Stimulated activated CD8-positive, alpha-beta memory T cell treated with anti-CD3 and anti-CD28 coated beads, Interleukin-12 subunit alpha, Interleukin-12 subunit beta, amount 100 ng/mL, for 24 hours (primary cell): ENCODE data around the gene EMD.

Source experiments
- DNase-seq: peaks from one replicate; pipeline ENCODE4 v3.0.0-alpha.2; 2020; ENCODE audit errors: extremely low read depth

Gene EMD

DNA sequence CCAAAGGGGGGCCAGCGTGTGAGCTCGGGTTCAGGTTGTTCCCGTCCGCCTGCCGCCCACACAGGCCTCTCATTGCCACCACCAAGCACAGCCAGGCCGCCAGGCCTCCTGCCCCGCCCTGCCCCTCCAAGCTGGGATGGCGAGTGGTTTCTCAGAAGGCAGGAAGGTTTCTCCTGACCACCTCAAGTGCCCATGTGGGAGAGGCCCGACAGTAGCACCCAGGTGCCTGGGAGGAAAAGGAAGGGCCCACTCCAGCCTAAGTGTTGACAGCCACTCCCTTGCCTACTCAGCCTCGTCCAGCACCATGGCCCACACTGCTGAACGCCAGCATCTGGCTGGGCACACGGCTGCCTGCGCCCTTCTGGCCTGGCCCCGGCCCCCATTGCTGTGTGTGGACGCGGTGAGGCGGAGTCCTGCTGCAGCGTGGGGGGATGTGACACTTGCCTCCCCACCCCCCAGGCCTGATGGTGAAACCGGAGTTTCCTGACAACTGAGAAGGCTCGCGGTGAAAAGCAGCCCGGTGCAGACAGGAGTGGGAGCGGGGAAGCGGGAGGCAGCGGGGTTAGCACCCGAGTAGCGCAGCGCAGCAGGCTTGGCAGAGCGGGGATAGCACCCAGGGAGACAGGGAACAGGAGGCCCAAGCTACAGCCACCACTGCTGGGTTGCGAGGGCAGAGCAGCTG, 23.9 kb upstream of the EMD start:
- no peak for DNase-seq

DNA sequence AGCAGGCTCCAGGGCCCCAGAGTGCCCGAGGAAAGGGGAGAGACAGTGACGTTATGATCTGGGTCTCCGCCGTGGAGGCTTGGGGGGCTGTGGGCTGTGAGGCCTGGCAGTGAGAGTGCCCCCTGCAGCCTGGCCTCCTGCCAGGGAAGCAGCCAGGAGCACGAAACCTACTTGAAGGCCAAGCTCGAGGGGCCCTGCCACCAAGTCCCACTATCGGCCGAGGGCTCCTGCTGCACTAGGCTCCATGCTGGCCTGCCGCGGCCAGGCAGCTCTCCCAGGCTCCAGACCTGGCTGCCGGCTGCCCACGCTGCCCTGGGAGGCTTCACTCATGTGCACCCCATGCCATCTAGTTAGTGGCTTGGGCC, 23.3 kb upstream of the EMD start:
- no peak for DNase-seq

DNA sequence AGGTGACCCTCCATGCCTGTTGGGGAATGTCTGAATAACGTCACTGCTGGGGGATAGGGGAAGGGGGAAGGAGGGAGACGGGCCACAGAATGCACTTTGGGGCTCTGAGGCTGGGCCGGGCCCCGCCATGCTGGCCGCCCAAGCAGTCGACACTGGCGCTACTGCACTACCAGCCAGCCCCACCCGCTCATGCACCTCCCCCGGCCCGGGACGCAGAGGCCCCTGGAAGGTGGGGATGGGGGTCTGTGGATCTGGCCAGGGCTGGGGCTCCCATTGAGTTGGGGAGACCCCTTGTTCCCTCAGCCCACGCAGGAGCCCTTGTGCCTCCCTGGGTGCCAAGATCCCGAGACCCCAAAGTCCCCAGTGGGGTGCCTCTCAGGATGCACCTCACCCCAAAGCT, 22.5 kb upstream of the EMD start:
- DNase-seq: no peak

DNA sequence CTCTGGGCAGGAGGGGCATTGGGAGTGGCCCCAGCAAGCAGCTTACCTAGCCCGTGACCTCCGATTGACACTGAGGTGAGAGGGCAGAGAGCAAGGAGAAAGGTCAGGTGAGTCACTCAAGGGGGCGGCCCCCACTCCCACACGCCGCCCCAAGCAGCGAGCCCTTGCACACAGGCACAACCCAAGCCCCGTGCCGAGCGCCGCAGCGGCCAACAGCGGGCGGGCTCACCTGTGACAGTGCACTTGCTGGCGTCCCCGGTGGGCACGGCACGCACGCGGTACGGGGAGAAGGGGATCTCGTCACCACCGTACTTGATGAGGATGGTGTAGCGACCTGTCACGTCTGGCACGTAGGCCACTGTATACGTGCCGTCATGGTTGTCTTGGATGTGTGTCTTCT, 21.9 kb upstream of the EMD start:
- no peak for DNase-seq

DNA sequence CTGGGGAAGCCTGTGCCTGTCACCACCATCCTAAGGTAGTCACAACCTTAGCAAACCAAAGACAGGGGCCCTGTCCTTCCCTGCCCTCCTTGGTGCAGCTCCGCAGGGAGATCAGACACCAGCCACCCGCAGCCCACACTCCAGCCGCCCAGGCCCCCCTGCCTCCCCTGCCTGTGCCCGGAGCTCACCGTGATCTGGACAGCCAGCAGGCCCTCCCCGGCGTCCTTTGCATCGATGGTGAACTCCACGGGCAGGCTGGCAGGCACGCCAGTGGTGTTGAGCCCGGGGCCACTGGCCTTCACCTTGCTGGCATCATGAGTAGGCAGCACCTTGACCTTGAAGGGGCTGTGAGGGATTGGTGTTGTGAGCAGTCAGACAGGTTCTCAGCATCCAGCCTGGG, 21.1 kb upstream of the EMD start:
- no peak for DNase-seq

DNA sequence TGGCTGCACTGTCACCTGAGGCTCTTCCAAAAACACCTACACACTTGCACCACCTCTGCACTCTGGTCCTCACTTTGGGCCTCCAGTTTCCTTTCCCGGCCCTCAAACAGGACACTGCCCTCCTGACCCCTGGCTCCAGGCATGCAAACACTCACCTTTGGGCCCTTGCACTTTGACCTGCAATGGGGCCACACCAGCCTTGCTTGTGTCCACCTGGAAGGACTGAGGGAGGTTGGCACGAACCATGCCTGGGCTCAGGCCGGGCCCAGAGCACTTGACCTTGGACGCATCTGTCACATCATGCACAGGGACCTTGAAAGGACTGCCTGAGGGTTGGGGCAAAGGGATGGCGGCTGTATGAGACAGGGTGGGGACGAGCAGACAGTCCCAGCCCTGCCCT, 20.3 kb upstream of the EMD start:
- DNase-seq: no peak

DNA sequence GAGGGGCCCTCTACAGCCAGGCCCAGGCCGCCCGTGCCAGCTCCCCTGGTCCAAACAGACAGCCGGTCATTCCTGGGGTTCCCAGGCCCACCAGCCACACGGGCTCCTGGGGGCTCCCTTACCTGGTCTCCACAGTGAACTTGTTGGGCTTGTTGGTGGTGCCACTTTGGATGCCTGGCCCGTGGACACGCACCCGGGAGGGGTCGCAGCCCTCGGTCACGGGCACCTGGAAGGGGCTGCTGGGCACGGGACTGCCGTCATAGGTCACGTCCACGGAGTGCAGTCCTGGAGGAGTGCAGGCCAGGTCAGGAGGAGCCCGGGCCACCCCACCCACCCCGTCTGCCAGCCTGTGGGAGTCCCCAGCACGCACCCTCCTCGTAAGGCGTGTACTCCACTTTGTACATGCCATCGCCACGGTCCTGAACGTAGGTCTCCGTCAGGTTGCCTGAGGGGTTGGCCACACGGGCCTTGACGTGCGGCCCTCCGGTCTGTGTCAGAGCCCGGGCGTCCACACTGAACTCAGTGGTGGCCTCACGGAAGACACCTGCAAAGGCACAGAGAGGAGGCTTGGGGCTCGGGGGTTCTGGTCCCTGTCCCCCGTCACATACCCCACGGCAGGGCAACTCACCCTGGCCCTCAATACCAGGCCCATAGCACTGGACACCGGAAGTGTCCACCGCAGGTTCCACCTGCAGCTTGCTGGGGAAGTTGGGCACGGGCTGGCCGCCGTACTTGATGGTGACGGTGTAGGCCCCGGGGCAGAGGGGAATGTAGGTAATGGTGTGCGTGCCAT, 19.5 kb upstream of the EMD start:
- DNase-seq: no peak

DNA sequence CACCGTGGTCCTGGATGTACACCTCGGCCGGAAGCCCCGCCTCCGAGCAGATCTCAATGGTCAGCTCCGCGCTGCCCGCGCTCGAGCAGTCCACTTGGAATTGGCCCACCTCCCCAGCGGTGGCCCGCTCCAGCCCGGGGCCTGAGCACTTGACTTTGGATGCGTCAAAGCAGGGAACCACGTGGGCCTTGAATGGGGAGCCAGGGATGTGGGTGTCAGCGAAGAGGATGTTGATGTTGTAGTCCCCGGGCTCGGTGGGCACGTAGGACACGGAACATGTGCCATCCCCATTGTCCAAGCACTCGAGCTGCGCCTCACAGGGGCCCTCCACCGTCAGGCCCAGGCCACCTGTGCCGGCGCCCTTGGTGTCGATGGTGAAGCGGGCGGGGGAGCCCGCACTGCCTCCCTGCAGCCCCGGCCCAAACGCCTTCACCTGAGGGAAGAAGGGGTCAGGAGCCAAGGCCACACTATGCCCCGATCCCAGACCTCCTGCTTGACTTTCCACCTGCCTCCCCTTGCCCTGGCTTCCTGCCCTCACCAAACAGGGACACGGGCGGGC, 18.9 kb upstream of the EMD start:
- DNase-seq: no peak

DNA sequence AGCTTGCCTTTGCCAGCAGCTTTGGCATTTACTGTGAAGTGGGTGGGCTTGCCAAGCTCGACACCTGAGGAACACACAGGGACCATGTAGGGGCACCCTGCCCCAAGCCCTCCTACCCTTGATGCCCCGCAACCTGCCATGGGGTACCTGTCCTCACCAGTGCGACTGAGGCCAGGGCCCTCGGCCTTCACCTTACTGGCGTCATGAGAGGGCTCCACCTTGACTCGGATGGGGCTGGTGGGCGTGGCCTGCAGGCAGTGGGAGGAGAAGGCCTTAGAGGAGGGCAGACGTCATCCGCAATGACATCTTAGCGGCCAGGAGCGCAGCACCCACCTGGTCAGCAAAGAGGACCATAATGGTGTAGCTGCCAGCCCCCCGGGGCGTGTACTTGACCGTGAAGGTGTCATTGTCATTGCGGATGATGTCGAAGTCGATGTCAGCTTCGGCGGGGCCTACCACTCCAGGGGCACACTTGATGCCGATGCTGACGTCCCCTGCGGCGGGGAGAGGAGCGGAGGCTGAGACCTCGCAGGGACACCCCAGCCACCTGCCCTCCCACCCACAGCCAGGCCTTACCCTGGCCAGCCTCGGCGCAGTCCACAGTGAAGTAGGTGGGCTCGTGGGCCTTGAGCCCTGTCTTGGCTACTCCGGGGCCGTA, 16.9 kb upstream of the EMD start:
- no peak for DNase-seq

DNA sequence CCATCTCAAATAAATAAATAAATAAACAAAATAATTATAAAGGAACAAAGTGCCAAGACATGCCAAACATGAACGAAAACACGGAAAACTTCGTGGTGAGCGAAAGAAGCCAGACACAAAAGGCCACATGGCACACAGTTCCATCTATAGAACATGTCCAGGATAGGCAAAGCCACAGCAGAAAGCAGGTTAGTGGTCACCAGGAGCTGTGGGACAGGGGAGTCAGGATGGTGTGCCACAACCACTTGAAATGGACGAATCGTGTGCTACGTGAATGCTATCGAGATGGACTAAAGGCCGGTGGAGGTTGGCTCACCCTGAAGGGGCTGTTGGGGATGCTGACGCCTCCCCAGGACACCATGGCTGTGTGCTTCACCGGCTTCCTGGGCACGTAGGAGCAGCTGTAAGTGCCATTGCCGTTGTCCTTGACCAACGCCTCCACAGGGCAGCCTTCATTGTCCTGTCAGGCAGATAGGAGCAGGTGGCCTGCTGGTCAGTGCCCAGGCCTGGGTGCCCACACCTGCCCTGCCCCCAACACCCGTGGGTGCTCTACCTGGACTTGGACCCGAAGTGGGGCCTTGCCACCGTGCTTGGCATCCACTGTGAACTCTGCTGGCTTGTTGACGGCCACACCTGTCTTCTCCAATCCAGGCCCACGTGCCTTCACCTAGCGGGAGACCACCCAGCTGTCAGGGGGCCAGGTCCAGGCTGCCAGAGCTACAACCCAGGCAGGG, 15.2 kb upstream of the EMD start:
- no peak for DNase-seq

DNA sequence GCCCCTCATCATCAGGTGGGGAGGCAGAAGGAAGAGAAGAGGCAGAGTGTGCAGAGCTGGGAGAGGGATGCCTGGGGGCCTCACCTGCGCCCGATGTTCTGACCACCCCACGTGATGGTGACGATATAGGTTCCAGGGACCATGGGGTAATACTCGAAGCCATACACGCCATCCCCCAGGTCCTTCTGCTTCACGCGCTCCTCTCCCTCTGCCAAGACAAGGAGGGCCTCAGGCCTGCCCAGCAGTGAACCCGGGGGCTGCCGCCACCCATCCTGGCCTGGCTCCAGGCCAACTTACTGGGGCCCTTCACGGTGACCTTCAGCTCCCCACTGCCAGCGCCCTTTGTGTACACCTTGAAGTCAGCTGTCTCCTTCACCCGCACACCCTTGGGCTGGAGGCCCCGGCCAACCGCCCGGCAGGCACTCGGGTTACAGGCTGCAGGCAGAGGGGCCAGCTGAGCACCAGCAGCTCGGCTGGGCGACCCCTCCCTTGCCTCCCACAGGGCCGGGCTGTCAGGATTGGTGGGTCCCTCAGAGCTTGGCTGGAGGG, 14.0 kb upstream of the EMD start:
- no peak for DNase-seq

DNA sequence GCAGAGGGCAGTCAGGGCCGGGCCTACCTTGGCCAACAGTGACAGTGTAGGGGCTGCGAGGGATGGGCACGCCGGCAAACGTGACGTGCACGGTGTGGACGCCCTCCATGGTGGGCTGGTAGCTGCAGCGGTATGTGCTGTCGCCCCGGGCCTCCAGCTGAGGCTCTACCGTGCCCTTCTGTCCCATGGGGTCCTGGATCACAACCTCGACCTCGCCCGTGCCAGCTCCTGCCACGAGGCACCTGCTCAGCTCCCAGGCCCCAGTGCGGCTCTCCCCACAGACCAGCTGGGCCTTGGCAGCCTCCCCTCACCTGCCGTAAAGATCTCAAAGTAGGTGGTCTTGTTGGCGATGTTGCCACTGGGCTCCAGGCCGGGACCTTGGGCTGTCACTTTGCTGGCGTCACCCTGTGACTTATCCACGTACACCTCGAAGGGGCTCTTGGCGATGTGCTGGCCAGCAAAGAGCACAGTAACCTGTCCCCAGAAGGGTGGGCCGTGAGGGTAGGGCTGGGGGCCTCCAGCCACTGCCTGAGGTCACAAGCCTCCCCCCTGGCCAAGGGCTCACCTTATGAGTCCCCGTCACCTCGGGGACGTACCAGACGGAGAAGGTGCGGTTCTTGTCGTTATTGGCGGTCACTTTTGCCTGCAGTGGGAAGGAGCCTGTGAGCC, 13.0 kb upstream of the EMD start:
- no peak for DNase-seq

DNA sequence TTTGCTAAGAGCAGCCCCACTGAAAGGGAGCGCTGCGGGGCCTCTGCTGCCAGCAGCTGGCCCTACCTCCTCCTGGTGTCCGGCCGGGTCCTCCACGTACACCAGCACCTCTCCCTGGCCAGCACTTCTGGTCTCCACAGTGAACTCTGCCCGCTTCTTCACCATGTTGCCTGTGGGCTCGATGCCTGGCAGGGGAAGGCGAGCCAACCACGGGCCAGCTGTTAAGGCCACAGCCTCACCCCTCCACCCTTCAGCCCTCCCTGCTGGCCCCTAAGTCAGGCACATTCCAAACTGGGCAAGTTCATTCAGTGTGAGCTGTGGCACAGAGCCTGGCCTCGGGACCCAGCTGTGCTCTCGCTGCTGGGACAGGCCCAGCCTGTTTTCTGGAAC, 12.4 kb upstream of the EMD start:
- DNase-seq: no peak

DNA sequence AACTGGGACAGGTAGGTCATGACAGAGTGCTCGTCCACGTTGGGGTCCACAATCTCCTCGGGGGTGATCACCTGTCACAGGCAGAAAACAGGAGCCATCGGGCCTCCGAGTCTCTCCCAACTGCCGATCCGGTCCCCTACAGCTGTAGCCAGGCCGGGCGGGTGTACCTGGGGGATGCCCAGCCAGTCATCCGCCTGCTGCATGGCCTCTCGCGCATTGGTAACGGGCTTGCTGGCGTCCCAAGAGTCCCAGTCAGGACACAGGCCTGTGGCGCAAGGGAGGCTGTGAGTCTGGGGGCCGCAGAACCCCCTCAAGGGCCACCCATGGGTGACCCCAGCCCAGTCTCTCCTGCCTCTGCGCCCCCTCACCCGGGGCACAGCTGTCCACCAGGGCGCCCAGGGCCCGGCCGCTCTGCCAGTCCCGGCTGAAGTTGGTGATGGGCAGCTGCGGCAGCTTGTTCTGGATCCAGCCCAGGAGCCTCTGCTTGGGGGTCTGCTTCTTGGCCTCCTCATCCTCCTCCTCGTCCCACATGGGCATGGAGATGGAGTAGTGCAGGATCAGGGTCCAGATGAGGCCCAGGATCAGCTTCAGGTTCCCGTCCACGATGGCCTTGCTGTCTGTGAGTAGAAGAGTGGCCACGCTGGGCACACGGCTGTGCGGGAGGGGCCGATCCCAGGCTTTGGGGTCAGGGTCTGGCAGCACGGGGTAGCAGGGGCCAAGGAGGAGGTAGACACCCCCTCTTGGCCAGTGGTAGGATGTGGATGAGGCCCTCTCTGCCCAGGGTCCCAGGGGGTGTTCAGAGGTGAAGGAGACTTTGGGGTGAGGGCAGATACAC, 11.4 kb upstream of the EMD start:
- no peak for DNase-seq

DNA sequence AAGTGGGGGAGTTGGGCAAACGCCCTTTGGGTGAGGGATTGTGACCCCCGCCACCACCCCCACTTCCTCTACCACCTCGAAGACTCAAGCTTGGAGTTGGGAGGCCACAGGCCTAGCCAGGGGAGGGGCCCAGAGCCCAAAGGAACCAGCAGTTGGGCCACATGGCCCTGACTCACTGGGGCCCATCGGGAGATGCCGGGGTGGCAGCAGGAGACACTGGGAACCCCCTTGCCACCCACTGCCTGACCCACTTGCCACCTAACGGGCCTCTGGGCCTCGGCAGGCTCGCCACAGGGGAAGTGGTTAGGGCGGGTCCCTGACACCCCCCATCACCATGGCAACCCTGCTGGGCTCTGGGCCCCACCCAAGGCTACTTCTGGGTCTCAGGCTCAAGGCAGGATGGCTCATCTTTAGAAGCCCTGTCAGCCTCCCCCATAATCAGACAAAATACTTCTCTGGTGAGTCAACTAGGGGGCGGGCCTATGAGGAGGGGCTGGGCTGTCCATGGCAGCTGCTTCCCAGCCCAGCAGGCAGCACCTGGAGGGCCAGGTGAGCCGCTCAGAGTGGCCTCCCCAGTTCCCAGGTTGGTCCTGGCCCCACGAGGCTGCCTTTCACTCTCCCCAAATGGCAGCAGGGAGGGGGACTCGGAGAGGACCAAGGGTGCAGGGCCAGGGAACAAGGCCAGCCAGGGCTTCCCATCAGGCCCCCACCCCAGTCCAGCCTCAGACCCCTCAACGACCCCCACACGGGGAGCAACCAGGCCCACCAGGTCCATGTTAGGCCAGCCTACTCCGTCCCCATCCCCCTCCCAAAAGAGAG, 10.3 kb upstream of the EMD start:
- peak; percentile 85 for DNase-seq

DNA sequence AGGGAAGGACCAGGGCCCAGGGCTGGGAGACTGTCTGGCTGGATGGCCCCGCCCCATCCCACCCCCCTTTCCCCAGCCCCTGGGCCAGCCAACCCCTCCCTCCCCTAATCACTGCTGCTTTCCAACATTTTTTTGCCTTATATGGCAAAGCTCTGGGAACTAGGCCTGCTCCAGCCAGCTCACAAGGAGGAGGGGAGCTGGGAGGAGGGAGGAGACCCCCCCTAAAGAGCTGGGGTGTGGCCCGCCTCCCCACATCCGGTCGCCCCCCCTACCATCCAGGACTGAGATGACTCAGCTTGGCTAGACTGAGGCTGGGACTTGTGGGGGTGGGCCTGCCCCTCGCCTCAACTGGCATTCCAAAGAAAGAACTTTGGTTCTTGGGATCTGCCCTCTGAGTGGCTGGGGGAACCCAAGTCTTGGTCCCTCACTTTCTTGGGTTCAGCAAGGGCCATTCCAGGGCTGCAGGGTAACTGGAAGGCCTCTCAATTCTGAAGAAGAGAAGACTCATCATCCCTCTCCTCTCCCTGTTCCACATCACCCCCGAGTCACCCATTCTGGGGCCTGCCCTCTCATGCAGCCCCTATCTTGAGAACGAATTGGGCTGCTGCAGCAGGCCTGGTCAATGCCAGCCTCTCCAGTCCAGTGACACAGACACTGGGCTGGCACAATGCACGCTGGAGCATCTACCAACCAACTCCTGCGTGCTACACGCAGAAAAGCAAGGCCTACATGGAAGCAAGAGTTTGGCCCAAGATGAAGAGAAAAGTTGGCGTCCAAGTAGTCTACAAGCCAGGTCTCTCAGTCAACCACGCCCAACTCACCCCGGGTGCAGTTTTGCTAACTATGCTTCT, 9.4 kb upstream of the EMD start:
- DNase-seq: peak; percentile 33

DNA sequence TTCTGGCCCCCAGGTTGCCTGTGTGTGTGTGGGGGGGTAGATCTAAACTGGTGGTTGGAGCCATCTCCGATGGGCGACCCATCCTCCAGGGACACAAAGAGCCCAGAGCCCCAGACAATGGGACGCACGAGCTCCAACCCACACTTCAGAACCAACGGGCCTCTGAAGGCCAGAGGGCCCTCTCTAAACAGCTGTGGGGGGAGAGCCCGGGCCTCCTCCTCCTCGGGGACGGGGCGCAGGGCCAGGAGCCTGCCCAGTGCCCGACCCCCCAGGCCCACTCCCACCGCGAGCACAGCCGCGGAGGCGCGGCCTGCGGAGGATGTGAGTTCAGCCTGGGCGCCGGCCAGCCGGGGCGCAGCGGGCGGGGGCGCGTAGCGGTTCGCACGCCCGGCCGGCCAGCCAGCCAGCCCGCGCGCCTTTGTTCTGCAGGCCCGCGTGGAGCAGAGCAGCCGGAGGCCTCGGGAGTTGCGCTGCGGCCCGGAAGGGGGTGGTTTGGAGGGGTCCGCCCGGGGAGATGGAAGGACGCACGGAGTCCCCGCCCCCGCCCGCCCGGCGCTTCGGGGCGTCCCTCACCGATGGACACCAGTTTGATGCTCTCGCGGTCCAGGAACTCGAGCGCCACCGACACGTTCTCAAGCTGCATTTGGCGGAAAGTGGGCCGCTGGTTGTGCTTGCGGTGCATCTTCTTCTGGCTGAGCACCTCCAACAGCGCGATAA, 8.6 kb upstream of the EMD start:
- no peak for DNase-seq
